NCI-H2196 treated with DMSO at 0.1 percent for 48 hours (cell line): Measurements from ENCODE around the gene KCNK4.
"Not testable (repeated sequence)": the region's sequence is repeated elsewhere in the genome, so short reads cannot be mapped to it uniquely, and the experiment has no call there.

Experiments used
- DNase-seq: peaks from one replicate; lab custom pipeline; 2025; ENCODE audit not compliant: unreplicated experiment; lab: John Stamatoyannopoulos, UW

Gene KCNK4

GRCh38 chr11:64305691-64306562 is 14.8 kb downstream of the KCNK4 start:
- DNase-seq: peak; percentile 40

DNA sequence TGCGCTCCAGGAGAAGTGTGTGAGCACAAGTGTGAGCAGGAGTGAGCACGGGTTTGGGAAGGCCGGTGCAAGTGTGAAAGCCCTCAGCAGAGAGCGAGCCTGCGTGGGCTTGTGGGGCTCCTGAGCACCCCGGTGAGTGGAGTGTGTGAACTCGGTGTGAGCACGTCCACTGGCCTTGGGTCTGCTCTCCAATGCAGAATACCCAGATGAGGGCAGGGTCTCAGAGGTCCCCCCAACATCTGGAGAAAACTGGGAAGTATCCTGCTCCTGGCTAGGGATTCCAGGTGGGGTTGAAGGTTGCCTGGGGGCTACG is 15.4 kb downstream of the KCNK4 start:
- DNase-seq: no peak

DNA sequence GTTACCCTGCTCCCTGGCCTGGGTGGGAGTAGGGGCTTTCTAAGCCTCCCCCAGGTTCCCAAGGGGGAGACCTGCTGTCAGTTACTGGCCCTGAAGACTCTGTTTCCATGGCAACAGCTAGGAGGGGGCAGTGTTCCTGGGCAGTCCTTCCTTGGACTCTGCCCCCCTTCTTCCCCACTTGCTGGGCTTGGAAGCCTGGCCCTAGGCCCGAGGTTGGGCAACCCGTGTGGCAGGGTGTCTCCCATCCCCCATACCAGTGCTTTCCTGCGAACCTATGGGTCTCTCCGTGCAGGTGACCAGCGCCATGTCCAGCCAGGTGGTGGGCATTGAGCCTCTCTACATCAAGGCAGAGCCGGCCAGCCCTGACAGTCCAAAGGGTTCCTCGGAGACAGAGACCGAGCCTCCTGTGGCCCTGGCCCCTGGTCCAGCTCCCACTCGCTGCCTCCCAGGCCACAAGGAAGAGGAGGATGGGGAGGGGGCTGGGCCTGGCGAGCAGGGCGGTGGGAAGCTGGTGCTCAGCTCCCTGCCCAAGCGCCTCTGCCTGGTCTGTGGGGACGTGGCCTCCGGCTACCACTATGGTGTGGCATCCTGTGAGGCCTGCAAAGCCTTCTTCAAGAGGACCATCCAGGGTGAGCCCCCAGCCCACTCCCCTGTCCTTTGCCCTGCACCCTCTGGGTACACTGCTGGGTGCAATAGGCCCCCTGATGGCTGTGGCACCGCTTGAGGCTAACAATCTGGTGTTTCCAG is 15.9 kb downstream of the KCNK4 start:
- no peak for DNase-seq

DNA sequence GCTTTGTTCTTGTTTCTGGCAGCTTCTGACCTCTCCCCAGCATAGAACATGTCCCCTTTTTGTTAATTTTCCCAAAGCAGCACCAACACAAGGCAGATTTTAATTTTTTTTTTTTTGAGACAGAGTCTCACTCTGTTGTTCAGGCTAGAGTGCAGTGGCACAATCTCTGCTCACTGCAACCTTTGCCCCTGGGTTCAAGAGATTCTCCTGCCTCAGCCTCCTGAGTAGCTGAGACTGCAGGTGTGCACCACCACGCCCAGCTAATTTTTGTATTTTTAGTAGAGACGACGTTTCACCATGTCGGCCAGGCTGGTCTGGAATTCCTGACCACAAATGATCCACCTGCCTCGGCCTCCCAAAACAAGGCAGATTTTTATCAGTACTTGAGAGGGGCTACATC is 16.7 kb downstream of the KCNK4 start:
- DNase-seq: not testable (repeated sequence)

DNA sequence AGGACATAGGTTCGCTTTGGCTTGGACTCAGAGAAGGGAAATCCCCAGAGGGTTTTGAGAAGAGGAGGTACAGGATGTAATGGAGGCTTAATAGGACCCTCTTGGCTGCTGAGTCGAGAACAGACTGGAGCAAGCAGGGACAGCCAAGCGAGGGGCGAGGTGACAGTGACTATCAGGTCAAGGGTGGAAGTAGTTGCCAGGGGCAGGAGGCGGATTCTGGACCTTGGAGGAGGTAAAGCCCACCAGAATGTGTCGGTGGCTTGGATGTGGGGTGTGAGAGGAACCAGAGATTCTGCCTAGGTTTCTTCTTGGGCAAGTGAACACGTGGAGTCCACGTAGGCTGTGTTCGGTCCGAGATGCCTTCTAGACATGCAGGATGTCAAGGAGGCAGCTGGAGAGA is 21.8 kb downstream of the KCNK4 start:
- DNase-seq: no peak

DNA sequence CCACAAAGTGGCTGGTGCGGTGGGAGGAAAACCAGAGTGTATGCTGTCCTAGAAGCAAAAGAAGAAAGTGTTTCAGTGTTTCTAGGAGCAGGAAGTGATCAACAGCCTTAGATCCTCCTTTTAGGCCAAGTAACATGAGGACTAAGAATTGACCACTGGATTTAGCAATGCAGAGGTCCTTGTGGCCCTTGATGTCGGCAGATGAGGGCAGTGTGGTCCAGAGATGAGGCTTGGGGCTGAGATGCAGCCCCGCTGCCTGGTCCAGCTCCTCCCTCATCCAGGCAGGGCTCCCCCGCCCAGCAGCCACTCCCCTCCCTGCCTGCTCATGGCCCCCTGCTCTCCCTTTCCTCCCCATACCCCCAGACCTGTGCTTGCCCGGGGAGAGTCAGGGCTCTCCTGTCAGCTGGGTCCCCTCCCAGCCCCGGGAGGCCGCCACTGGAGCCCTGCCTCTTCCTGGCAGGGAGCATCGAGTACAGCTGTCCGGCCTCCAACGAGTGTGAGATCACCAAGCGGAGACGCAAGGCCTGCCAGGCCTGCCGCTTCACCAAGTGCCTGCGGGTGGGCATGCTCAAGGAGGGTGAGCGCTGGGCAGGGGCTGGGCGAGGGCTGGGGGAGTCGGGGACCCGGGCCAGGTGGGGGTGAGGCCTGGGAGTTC is 22.5 kb downstream of the KCNK4 start:
- DNase-seq: no peak

DNA sequence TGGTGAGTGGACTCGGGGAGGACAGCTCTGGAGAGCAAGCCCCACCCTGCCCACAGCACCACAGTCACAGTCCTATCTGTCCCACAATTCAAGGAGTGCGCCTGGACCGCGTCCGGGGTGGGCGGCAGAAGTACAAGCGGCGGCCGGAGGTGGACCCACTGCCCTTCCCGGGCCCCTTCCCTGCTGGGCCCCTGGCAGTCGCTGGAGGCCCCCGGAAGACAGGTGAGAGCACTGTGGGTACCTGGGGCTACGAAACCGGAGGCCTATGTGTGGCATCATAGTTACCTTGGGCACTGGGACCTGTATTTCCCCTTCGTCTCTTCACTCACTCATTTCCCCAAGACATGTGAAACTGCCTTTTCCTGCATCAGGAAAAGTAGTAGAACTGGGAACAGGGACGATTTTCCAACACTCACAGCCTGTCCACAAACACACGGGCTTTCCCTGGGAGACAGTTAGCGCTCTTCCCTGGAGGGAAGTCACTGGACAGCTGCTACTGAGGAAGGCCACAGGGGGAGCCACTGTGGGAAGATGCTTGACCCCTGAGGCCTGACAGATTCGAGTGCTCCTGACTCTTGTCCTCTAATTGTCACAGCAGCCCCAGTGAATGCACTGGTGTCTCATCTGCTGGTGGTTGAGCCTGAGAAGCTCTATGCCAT is 23.2 kb downstream of the KCNK4 start:
- no peak for DNase-seq

DNA sequence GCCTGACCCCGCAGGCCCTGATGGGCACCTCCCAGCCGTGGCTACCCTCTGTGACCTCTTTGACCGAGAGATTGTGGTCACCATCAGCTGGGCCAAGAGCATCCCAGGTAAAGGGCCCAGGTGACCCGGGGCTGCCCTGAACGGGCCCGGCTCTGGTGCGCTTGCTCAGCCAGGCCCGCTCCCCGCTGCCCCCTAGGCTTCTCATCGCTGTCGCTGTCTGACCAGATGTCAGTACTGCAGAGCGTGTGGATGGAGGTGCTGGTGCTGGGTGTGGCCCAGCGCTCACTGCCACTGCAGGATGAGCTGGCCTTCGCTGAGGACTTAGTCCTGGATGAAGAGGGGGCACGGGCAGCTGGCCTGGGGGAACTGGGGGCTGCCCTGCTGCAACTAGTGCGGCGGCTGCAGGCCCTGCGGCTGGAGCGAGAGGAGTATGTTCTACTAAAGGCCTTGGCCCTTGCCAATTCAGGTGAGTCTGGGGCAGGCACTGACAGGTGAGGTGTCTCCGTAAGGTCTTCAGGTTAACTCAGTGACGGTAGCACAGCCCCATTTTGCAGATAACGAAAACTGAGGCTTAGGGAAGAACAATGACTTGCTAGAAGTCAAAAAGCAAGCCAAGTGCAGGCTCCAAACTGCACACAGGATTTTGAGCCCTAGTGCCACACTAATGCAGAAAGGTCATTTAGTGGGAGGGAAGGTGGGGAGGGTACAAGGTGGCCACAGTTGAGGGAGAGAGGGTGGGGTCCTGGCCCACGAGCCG is 23.9 kb downstream of the KCNK4 start:
- DNase-seq: no peak

DNA sequence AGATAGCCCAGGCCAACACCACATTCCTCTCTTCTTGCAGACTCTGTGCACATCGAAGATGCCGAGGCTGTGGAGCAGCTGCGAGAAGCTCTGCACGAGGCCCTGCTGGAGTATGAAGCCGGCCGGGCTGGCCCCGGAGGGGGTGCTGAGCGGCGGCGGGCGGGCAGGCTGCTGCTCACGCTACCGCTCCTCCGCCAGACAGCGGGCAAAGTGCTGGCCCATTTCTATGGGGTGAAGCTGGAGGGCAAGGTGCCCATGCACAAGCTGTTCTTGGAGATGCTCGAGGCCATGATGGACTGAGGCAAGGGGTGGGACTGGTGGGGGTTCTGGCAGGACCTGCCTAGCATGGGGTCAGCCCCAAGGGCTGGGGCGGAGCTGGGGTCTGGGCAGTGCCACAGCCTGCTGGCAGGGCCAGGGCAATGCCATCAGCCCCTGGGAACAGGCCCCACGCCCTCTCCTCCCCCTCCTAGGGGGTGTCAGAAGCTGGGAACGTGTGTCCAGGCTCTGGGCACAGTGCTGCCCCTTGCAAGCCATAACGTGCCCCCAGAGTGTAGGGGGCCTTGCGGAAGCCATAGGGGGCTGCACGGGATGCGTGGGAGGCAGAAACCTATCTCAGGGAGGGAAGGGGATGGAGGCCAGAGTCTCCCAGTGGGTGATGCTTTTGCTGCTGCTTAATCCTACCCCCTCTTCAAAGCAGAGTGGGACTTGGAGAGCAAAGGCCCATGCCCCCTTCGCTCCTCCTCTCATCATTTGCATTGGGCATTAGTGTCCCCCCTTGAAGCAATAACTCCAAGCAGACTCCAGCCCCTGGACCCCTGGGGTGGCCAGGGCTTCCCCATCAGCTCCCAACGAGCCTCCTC is 24.8 kb downstream of the KCNK4 start:
- not testable (repeated sequence) for DNase-seq

- DNase-seq: peak; percentile 49
Observed at GRCh38 chr11:64316672-64317324, 25.7 kb downstream of the KCNK4 start.

DNA sequence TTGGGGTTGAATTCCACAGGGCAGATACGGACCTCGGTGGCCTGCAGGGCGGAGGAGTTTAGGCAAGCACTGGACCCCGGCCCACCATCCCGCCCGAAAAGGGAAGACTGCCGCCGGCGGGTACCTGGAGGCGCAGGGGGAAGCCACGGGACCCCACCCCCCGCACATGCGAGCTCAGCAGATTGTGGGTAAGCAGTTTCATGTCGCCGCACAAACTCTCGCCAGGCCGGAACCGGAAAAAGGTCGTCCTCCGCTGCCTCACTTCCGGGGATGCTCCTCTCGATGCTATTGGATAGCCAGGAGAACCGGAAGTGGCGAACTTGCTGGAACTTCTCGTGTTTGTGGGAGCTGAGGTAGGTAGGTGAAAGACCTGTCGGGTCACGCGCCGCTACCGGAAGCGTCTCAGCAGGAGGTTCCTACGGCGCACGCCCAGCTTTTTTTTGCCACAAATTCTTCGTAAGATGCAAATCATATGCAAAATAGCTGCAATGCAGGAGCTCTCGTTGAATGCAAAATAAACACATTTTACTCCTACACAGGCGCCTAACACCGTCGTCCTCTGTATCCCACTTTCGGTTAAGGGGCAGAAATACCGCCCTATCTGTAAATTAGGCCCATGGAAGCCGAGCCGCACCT is 26.3 kb downstream of the KCNK4 start, which contains the start of gene TRMT112:
Gene TRMT112 (minus strand): TSS at position 235 of the 636 bp plus-strand sequence. CDS start 33 bp downstream, at position 202.
- DNase-seq: peak; percentile 98

DNA sequence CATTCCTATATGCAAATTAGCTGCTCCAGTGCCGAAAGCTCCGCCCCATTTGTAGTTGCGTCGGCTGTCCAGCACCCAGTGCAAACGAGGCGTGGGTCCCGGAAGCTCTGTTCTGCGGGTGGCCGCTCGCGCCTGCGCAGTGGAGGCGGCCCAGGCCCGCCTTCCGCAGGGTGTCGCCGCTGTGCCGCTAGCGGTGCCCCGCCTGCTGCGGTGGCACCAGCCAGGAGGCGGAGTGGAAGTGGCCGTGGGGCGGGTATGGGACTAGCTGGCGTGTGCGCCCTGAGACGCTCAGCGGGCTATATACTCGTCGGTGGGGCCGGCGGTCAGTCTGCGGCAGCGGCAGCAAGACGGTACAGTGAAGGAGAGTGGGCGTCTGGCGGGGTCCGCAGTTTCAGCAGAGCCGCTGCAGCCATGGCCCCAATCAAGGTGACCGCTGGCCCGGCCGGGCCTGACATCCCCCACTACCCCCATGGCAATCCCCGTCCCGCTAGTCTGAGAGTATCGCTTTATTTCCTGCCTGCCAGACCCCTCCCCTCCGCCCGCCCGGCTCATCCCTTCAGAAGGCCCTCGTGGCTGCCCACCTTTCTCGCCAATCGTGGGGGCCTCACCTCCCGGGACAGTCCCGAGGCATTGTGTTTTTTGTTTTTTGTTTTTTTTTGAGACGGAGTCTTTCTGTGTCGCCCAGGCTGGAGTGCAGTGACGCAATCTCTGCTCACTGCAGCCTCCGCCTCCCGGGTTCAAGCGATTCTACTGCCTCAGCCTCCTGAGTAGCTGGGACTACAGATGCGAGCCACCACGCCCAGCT is 27.1 kb downstream of the KCNK4 start, which contains the start of gene PRDX5:
Gene PRDX5 (plus strand): TSS at position 161 of the 805 bp plus-strand sequence. CDS start 95 bp downstream, at position 256.
- peak; percentile 92 for DNase-seq

DNA sequence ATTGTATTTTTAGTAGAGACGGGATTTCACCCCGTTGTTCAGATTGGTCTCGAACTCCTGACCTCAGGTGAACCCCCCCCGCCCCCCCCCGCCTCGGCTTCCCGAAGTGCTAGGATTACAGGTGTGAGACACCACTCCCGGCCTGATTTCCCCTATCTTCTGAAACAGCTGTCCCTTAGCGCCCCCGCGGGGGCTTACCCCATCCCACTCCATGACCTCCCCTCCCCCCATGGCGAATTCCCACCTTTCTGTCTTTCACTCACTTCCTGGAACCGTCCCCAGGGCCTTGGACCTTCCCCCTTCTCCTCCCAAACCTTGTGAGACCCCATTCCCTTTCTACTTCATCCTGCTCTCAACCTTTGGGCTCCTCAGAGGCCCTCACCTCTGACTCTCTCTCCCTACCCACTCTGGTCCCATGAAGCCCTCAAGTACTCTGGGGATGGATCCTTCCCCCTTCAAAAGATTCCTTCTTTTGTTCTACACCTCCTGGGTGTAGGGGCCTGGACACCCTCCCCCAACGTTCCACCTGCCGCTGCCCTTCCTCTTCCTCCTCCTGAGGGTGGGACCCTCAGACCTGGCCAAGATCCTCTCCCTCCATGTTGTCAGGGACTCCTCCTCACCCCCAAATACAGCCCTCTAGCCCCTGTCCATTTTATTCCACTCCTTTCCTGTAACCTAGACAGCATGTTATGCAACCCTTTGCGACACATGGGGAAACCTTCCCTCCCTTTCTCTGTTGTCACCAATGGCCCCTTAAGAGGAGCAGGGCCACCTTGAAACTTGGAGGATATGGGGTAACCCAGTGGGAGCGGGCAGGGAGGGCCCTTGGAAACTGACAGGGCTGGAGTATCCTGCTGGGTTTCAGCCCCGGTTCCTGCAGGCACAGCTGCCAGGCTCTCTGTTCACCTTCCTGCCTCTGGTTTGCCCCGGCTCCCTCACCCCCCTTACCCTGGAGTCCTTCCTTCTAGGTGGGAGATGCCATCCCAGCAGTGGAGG is 28.0 kb downstream of the KCNK4 start:
- no peak for DNase-seq

GRCh38 chr11:64320556-64320955 is 29.5 kb downstream of the KCNK4 start:
- DNase-seq: no peak

GRCh38 chr11:64321026-64321425 is 29.9 kb downstream of the KCNK4 start:
- no peak for DNase-seq

DNA sequence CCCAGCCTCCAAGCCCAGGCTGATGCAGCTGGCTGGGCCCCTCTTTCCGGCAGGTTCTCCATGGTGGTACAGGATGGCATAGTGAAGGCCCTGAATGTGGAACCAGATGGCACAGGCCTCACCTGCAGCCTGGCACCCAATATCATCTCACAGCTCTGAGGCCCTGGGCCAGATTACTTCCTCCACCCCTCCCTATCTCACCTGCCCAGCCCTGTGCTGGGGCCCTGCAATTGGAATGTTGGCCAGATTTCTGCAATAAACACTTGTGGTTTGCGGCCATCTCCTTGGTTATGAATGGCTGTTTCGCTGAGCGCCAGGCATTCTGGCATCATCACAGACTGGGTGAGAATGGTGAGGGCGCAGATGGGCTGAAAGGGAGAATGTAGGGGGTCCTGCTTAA is 30.4 kb downstream of the KCNK4 start:
- peak; percentile 74 for DNase-seq

- DNase-seq: no peak
Observed at GRCh38 chr11:64322925-64323260, 31.8 kb downstream of the KCNK4 start.
